ENCODE results near the gene GAB2.

Gene GAB2

GRCh38 chr11:78425399-78426070 is 7.9 kb upstream of the GAB2 start:
- TF ChIP-seq REST (IDR thresholded peaks at IDR 0.05; ENCODE audit: insufficient read depth in 1 of 2, low read depth in 2 of 2, low read length in 2 of 2) (no peak), FOXP2 (optimal IDR thresholded peaks at IDR 0.05; ENCODE audit: borderline replicate concordance, extremely low read depth, extremely low read length, insufficient read depth) (no peak), POLR2AphosphoS5 (IDR thresholded peaks at IDR 0.05; ENCODE audit: low read depth, low read length) (no peak), SIN3A (IDR thresholded peaks at IDR 0.05; ENCODE audit: borderline replicate concordance, insufficient read depth, low read length) (no peak), TAF1 (IDR thresholded peaks at IDR 0.05; ENCODE audit: borderline replicate concordance, insufficient read depth, low read length) (no peak)

DNA sequence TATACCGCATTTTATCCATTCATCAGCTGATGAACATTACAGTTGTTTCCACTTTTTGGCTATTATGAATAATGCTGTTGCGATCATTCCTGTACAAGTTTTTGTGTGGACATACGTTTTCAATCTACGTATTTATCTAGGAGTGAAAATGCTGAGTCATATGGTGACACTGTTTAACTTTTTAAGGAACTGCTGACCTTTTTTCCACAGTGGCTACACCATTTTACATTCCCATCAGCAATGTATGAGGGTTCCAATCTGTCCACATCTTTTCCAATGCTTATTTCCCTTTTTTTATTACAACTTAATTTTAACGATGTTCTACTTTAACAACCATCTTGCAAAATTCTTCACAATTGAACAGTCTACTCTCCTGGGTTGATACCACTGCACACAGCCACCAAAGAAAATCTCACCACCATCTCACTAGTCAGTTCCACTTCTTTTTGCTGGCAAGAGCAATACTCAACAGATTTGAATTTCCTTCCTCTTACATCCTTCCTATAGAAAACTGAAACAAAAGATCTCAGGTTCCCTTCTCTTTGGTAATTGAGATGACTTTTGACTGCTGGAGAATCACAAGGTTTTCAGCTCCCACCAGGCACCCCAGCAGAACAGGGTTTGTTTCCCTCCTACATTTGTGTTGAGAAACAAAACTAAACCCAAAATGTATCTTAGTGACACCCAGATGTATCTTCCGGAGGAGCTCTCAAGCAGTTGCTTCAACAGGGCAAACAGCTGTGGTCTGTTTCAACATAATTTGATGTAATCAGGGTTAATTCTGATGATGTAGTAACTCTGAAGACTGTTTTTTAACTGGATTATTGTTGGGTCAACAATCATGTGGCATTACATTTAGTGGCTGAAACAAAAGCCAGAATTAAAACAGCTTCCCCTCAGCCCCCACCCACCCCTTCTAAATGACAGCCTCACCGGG is 7.0 kb upstream of the GAB2 start:
- TF ChIP-seq FOXP2 (optimal IDR thresholded peaks at IDR 0.05; ENCODE audit: borderline replicate concordance, extremely low read depth, extremely low read length, insufficient read depth) (no peak), TAF1 (IDR thresholded peaks at IDR 0.05; ENCODE audit: borderline replicate concordance, insufficient read depth, low read length) (no peak), REST (IDR thresholded peaks at IDR 0.05; ENCODE audit: insufficient read depth in 1 of 2, low read depth in 2 of 2, low read length in 2 of 2) (no peak), POLR2AphosphoS5 (IDR thresholded peaks at IDR 0.05; ENCODE audit: low read depth, low read length) (no peak), SIN3A (IDR thresholded peaks at IDR 0.05; ENCODE audit: borderline replicate concordance, insufficient read depth, low read length) (no peak)

GRCh38 chr11:78423241-78423640 is 5.6 kb upstream of the GAB2 start:
- no peak for TF ChIP-seq TAF1 (IDR thresholded peaks at IDR 0.05; ENCODE audit: borderline replicate concordance, insufficient read depth, low read length)
- no peak for TF ChIP-seq POLR2AphosphoS5 (IDR thresholded peaks at IDR 0.05; ENCODE audit: low read depth, low read length)
- no peak for TF ChIP-seq SIN3A (IDR thresholded peaks at IDR 0.05; ENCODE audit: borderline replicate concordance, insufficient read depth, low read length)
- no peak for TF ChIP-seq FOXP2 (optimal IDR thresholded peaks at IDR 0.05; ENCODE audit: borderline replicate concordance, extremely low read depth, extremely low read length, insufficient read depth)
- TF ChIP-seq REST (IDR thresholded peaks at IDR 0.05; ENCODE audit: insufficient read depth in 1 of 2, low read depth in 2 of 2, low read length in 2 of 2) = no peak

DNA sequence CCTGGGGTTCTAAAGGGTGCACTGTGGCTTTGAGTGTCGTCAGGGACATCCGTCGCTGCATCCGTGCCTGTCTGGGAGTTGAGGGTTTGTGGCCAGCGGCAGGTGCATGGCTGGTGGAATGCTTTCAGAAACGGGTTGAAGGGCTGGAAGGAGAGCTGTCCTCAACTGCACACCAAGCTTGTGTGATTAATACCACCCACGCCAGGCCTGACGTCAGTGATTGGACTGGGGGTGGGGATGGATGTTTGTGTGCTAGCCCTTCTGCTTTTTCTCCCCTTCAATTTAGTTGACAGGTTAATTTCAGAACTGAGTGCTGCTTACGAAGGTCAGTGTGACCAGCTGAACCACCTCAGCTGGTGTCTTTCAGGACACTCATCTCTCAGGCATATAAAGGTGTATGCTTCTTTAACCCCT is 3.2 kb upstream of the GAB2 start:
- TF ChIP-seq TAF1 (IDR thresholded peaks at IDR 0.05; ENCODE audit: borderline replicate concordance, insufficient read depth, low read length) (no peak), REST (IDR thresholded peaks at IDR 0.05; ENCODE audit: insufficient read depth in 1 of 2, low read depth in 2 of 2, low read length in 2 of 2) (no peak), FOXP2 (optimal IDR thresholded peaks at IDR 0.05; ENCODE audit: borderline replicate concordance, extremely low read depth, extremely low read length, insufficient read depth) (no peak), SIN3A (IDR thresholded peaks at IDR 0.05; ENCODE audit: borderline replicate concordance, insufficient read depth, low read length) (no peak), POLR2AphosphoS5 (IDR thresholded peaks at IDR 0.05; ENCODE audit: low read depth, low read length) (no peak)
